Measurements from ENCODE around the gene PLEKHH1.

The PLEKHH1 gene

GRCh38 chr14:67505254-67505653, 27.8 kb upstream of the PLEKHH1 start:
- H3K9me3 ChIP-seq (ENCODE audit: control insufficient read depth, insufficient read depth, low read depth, low read length), result no peaks in the 10 kb centered on the region
- no peaks in the 10 kb centered on the region for H3K4me1 ChIP-seq (ENCODE audit: control insufficient read depth, insufficient read depth, low read length)
- ChIA-PET CTCF (interaction anchor here (2.1 kb wide), 1 partner anchor 22 kb away, joined by 8 read pairs; no protein-coding TSS in a partner anchor), POLR2A (no interaction called here)
- no peak overlapping the region for H3K4me3 ChIP-seq (ENCODE audit: low read depth, low read length)
- H3K36me3 ChIP-seq (ENCODE audit: control insufficient read depth in 2 of 2, insufficient read depth in 1 of 2, low read length in 2 of 2), result no peaks in the 10 kb centered on the region
- TF ChIP-seq SCRT2 (tag by site-specific recombination; IDR thresholded peaks at IDR 0.05), result no peak
- TF ChIP-seq ZNF626 (tag by site-specific recombination; IDR thresholded peaks at IDR 0.05), result no peak
- TF ChIP-seq ZNF404 (tag by site-specific recombination; IDR thresholded peaks at IDR 0.05), result no peak
- TF ChIP-seq ZNF488 (tag by site-specific recombination; IDR thresholded peaks at IDR 0.05), result no peak
- no peak for TF ChIP-seq ZNF596 (tag by site-specific recombination; IDR thresholded peaks at IDR 0.05)
- no peak for TF ChIP-seq ATF2 (tag by site-specific recombination; IDR thresholded peaks at IDR 0.05; ENCODE audit: low read depth)
- TF ChIP-seq ZNF23 (tag by site-specific recombination; IDR thresholded peaks at IDR 0.05; ENCODE audit: borderline replicate concordance), result no peak
- TF ChIP-seq GLIS1 (tag by site-specific recombination; IDR thresholded peaks at IDR 0.05), result no peak
- no peak for TF ChIP-seq TCF7L2 (IDR thresholded peaks at IDR 0.05; ENCODE audit: borderline replicate concordance, low read depth, low read length)
- TF ChIP-seq ZNF785 (tag by site-specific recombination; IDR thresholded peaks at IDR 0.05), result no peak
- TF ChIP-seq ZBTB49 (tag by site-specific recombination; IDR thresholded peaks at IDR 0.05; ENCODE audit: low read depth), result no peak
- TF ChIP-seq ZNF169 (tag by site-specific recombination; IDR thresholded peaks at IDR 0.05), result no peak
- no peak for TF ChIP-seq ZNF16 (tag by site-specific recombination; IDR thresholded peaks at IDR 0.05; ENCODE audit: low read depth)
- TF ChIP-seq ZNF670 (tag by site-specific recombination; IDR thresholded peaks at IDR 0.05; ENCODE audit: low read depth), result no peak
- no peak for TF ChIP-seq ZBTB17 (tag by site-specific recombination; IDR thresholded peaks at IDR 0.05)
- no peak for TF ChIP-seq ZNF157 (tag by site-specific recombination; IDR thresholded peaks at IDR 0.05)
- TF ChIP-seq ZNF394 (tag by site-specific recombination; IDR thresholded peaks at IDR 0.05; ENCODE audit: borderline replicate concordance), result no peak
- H3K27ac ChIP-seq (ENCODE audit: extremely low read depth, low read depth, low read length), result no peak overlapping the region

GRCh38 chr14:67508956-67509355, 24.1 kb upstream of the PLEKHH1 start:
- POLR2A ChIA-PET, result no interaction called here
- CTCF ChIA-PET, result interaction anchor here (0.6 to 2.0 kb wide), 2 partner anchors 12 to 17 kb away, joined by 4 to 6 read pairs; no protein-coding TSS in a partner anchor
- H3K9me3 ChIP-seq (ENCODE audit: control insufficient read depth, insufficient read depth, low read depth, low read length), result no peaks in the 10 kb centered on the region

More at GRCh38 chr14:67508956-67509355, 24.1 kb upstream of the PLEKHH1 start:
- Histone ChIP-seq H3K4me1 (ENCODE audit: control insufficient read depth, insufficient read depth, low read length) (no peaks in the 10 kb centered on the region), H3K36me3 (ENCODE audit: control insufficient read depth in 2 of 2, insufficient read depth in 1 of 2, low read length in 2 of 2) (no peaks in the 10 kb centered on the region), H3K27ac (ENCODE audit: extremely low read depth, low read depth, low read length) (no peak overlapping the region), H3K4me3 (ENCODE audit: low read depth, low read length) (no peak overlapping the region)
- no peak for TF ChIP-seq IKZF3 (tag by site-specific recombination; IDR thresholded peaks at IDR 0.05)
- no peak for TF ChIP-seq KLF1 (tag by site-specific recombination; IDR thresholded peaks at IDR 0.05)
- TF ChIP-seq ZNF311 (tag by site-specific recombination; IDR thresholded peaks at IDR 0.05; ENCODE audit: borderline replicate concordance), result no peak
- no peak for TF ChIP-seq ZFP41 (tag by site-specific recombination; IDR thresholded peaks at IDR 0.05; ENCODE audit: borderline replicate concordance)
- TF ChIP-seq ZBTB21 (tag by site-specific recombination; IDR thresholded peaks at IDR 0.05), result no peak
- TF ChIP-seq KLF10 (tag by site-specific recombination; IDR thresholded peaks at IDR 0.05), result no peak
